Vagina (tissue), 2 donors: ENCODE results near the gene ANKRD11. TPM values are rescaled to one million over a fixed set of nuclear protein-coding genes. Genes with fewer than 3 reads are reported as not detected.

Experiments used
- DNase-seq, 2 donors: peaks; one replicate each; pipeline ENCODE4 v3.0.0-alpha.2; 2017; ENCODE audit errors: extremely low spot score in 2 of 2
- H3K27ac ChIP-seq: fragments of 200-600 bp; sonication (generic); one replicate; pipeline ENCODE4 v1.5.1; 2019
- H3K27me3 ChIP-seq: fragments of 200-600 bp; sonication (generic); one replicate; pipeline ENCODE4 v1.5.1; 2019
- H3K36me3 ChIP-seq, 2 donors: fragments of 200-600 bp; sonication (generic); one replicate each; pipeline ENCODE4 v1.5.1; 2017 to 2019
- H3K4me1 ChIP-seq: fragments of 200-600 bp; sonication (generic); one replicate; pipeline ENCODE4 v1.5.1; 2019
- H3K4me3 ChIP-seq, 2 donors: fragments of 200-600 bp; sonication (generic); 1 replicate in 1 of 2; 2 replicates in 1 of 2; pipeline ENCODE4 v1.5.1; 2016 to 2019
- H3K9me3 ChIP-seq: fragments of 200-600 bp; sonication (generic); one replicate; pipeline ENCODE4 v1.5.1; 2019
- CTCF ChIP-seq, 3 experiments: fragments of 450-650 bp in 2 of 3; fragments of 200-600 bp in 1 of 3; sonication (generic) in 1 of 3; IDR thresholded peaks; one replicate each; pipeline ENCODE4 v1.5.1; 2017 to 2019; ENCODE audit warnings: antibody characterized with exemption in 3 of 3, mild to moderate bottlenecking in 2 of 3, moderate library complexity in 2 of 3
- POLR2A ChIP-seq, 2 donors: fragments of 450-650 bp; IDR thresholded peaks; one replicate each; pipeline ENCODE4 v1.6.1; 2017; ENCODE audit warnings: antibody characterized with exemption in 2 of 2, mild to moderate bottlenecking in 2 of 2, moderate library complexity in 2 of 2
- POLR2AphosphoS5 ChIP-seq, 2 donors: sonication (generic); formaldehyde crosslinking; IDR thresholded peaks; one replicate each; pipeline ENCODE4 v1.9.0; 2017; ENCODE audit warnings: antibody characterized with exemption in 2 of 2, mild to moderate bottlenecking in 2 of 2, low read depth in 1 of 2; ENCODE audit not compliant: insufficient read depth in 1 of 2
- intact Hi-C: fragments of 100-400 bp; cut with DNase I; formaldehyde crosslinking; loops from one replicate; pipeline ENCODE4 v1.15.1; 2023
- total RNA-seq: library from RNA; depleted of rRNA; stranded (reverse); fragments of >200 nt; gene quantifications from one replicate; pipeline ENCODE4 v1.2.3, GENCODE V29; 2016

The ANKRD11 gene
- total RNA-seq, 1 donor from 2014 or later: 135 TPM

- no peak overlapping the region for H3K4me3 ChIP-seq
- H3K27ac ChIP-seq: no peak overlapping the region
- H3K9me3 ChIP-seq: no peaks in the 10 kb centered on the region
- H3K4me1 ChIP-seq: peaks cover 59% of the 10 kb centered on the region
- no peak for DNase-seq
- H3K27me3 ChIP-seq: no peaks in the 10 kb centered on the region
- intact Hi-C loops: no loop called here
- no peaks in the 10 kb centered on the region for H3K36me3 ChIP-seq
- TF ChIP-seq CTCF (IDR thresholded peaks at IDR 0.05) (no peak), POLR2A (IDR thresholded peaks at IDR 0.05) (no peak), POLR2AphosphoS5 (IDR thresholded peaks at IDR 0.05; ENCODE audit: insufficient read depth in 1 of 2, low read depth in 1 of 2) (no peak)
Measured at GRCh38 chr16:89388536-89388935, 101.8 kb downstream of the ANKRD11 start.

GRCh38 chr16:89386306-89387185, 103.8 kb downstream of the ANKRD11 start:
- H3K9me3 ChIP-seq: no peaks in the 10 kb centered on the region
- H3K36me3 ChIP-seq: no peaks in the 10 kb centered on the region
- no peaks in the 10 kb centered on the region for H3K27me3 ChIP-seq
- no peak overlapping the region for H3K27ac ChIP-seq
- no peak for DNase-seq
- intact Hi-C loops: no loop called here
- H3K4me1 ChIP-seq: peaks cover 63% of the 10 kb centered on the region
- H3K4me3 ChIP-seq: no peak overlapping the region
- TF ChIP-seq POLR2AphosphoS5 (IDR thresholded peaks at IDR 0.05; ENCODE audit: insufficient read depth in 1 of 2, low read depth in 1 of 2) (no peak), POLR2A (IDR thresholded peaks at IDR 0.05) (no peak), CTCF (IDR thresholded peaks at IDR 0.05) (no peak)

GRCh38 chr16:89385712-89386111, 104.6 kb downstream of the ANKRD11 start:
- Histone ChIP-seq H3K27ac (no peak overlapping the region), H3K4me1 (peaks cover 63% of the 10 kb centered on the region), H3K4me3 (no peak overlapping the region), H3K9me3 (no peaks in the 10 kb centered on the region), H3K27me3 (no peaks in the 10 kb centered on the region), H3K36me3 (no peaks in the 10 kb centered on the region)
- intact Hi-C loops: no loop called here
- DNase-seq: no peak
- no peak for TF ChIP-seq POLR2A (IDR thresholded peaks at IDR 0.05)
- TF ChIP-seq POLR2AphosphoS5 (IDR thresholded peaks at IDR 0.05; ENCODE audit: insufficient read depth in 1 of 2, low read depth in 1 of 2): no peak
- TF ChIP-seq CTCF (IDR thresholded peaks at IDR 0.05): no peak

- peaks cover 73% of the 10 kb centered on the region for H3K4me1 ChIP-seq
Measured at GRCh38 chr16:89384282-89384681, 106.1 kb downstream of the ANKRD11 start.

More at GRCh38 chr16:89384282-89384681, 106.1 kb downstream of the ANKRD11 start:
- intact Hi-C loops: no loop called here
- Histone ChIP-seq H3K4me3 (no peak overlapping the region), H3K27ac (no peak overlapping the region), H3K36me3 (no peaks in the 10 kb centered on the region), H3K27me3 (no peaks in the 10 kb centered on the region), H3K9me3 (no peaks in the 10 kb centered on the region)
- TF ChIP-seq POLR2A (IDR thresholded peaks at IDR 0.05) (no peak), POLR2AphosphoS5 (IDR thresholded peaks at IDR 0.05; ENCODE audit: insufficient read depth in 1 of 2, low read depth in 1 of 2) (no peak), CTCF (IDR thresholded peaks at IDR 0.05) (no peak)
- no peak for DNase-seq
